HG03108 (cell line): ENCODE measurements around the gene SSH2.

Experiments
- ATAC-seq: cut with Tn5 transposase; IDR thresholded peaks from one replicate; pipeline ENCODE4 v1.9.1; 2021; ENCODE audit warnings: moderate library complexity; ENCODE audit not compliant: unreplicated experiment

SSH2 gene

DNA sequence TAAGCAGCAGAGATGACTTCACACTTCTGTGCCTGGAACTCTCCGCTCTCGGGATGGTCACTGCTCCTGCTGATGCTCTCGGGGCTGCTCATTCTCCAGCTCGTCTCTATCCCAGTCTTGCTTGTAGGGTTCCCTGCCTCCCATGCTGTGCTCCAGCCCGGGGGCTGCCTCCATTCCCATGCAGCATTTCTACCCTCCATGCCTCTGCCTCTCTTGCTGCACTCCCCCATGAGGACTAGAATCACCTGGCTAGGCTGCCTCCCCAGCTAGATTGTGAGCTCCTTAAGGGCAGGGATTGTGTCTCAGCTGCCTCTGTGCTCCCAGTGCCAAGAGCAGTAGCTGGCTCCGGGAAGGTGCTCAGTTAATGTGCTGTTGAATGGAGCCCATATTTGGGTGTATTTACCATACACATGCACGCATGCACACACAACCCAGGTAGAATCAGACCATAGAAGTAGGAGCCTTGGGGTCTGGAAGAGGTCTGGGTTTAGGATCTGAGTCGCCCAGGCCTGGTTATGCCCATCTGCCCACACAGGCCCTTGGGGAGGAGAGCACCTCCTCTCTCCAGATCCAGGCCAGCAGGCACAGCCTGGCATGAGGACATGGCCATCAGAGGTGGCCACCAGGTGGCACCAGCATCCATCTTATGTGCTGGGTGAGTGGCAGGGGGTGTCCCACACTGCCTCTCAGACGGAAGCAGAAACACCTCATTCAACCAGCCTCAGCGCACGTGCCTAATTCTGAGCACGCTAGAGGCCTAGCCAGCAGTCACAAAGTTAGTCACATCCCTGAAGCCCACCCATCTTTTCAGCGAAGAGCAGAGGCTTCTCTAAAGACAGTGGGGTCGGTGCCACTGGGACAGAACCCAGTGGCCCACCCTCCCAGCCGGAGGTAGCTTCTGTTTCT, 349.9 kb downstream of the SSH2 start:
- peak; percentile 82 for ATAC-seq

DNA sequence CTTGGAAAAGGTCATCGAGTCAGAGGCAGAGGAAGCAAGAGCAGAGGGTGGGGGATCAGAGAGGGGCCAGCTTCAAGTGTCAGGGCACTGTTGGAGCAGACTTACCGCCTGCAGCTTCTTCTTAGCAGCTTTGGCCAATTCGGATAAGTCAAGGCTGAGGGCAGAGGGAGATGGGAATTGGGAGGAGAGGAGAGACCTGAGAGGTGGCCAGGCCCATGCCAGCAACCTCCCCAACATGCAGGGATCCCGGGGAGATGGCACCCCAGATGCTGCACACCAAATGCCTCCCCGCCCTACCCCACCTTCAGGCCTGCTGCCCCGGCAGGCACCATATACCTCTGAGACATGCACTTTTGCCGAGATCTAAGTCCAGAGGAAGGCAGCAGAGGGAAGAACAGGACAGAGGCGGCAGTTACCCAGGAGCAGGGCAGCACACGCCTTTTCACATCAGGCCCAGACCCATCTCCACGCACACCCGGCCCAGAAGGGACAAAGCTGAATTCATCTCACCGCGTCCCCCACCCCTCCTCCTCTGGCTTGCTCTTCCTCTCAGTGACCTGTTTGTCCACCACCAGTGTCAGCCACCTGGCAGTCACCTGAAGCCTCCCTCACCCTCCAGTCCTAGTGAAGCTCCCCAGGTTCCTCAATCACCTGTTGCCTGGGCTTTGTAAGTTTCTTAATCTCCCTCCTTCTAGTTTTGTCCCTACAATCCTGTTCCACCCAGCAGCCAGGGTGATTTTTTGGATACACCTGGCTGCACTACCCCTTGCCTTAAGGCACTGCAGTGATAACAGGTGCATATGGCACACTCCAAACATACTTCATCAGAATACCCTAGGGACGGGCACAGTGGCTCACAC, 351.2 kb downstream of the SSH2 start:
- no peak for ATAC-seq

DNA sequence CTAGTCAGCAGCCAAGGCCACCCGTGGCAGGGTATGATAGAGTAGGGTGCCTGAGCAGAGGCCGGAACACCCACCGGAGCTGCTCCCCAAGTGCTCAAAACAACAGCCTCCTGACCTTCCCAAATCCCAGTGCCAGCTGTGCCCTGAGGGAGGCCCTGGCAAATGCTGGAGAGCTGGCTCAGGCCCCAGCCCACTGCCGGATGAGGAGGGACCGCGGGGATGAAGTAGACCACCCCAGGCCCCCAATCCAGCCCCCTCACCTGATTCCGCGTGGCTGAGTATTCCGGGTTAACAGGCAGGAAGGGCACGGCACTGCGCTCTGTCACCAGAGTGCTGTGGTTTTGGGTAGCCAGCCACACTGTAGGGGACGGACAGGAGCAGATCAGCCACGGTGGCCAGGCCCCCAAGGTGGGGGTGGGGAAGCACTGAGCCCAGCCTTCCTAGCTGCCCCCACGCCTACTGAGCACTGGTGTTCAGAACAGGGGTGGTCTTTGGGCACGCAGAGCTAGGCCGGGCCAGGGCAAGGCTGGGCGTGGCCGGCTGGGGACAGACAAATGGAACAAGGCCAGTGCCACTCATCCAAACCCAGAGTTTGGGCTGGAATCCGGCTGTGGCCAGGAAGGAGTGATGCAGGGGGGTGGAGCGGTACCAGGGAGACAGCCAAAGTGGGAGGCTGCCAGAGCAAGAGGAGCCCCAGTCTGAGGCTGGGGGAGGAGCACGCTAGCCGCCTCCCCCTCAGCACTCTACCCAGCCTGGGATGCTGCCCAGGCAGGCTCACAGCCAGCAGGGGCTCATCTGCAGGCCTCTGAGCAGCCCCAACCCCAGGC, 352.4 kb downstream of the SSH2 start:
- no peak for ATAC-seq

DNA sequence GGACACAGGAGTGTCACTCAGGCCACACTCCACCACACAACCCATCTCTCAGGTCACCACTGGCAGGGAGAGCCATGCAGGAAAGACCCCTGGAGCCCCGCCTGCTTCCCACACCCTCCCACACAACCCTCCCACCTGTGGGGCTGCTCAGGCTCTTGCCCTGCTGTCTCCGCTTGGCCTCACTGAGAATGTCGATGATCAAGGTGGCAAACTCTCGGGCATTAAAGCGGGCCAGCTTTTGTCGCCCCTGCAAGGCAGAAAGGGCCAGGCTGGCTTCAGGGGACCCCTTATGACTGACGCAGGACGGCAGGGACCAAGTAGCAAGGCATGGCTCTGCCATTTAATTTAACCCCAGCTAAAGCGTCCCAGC, 353.0 kb downstream of the SSH2 start:
- no peak for ATAC-seq

- no peak for ATAC-seq
Measured at GRCh38 chr17:29576214-29577000, 353.6 kb downstream of the SSH2 start.
